ENCODE measurements around the gene TRIM10. TPM values are rescaled to one million over a fixed set of nuclear protein-coding genes. Genes with fewer than 3 reads are reported as not detected.

Gene TRIM10
- total and polyA plus RNA-seq, 10 of the 15 experiments (the other 5 are each of a cell fraction or from before 2014, with no cell fraction given): 0.01 TPM; not detected in 9

GRCh38 chr6:30130887-30131862 lies 29.8 kb downstream of the TRIM10 start (continued):
- TF ChIP-seq HSF1 (IDR thresholded peaks at IDR 0.05; ENCODE audit: low read depth, low read length) (no peak), PBX3 (IDR thresholded peaks at IDR 0.05; ENCODE audit: insufficient replicate concordance, low read depth, low read length) (peak; percentile 45), ELK1 (IDR thresholded peaks at IDR 0.05; ENCODE audit: low read depth, low read length) (peak; percentile 57; the same call in 1 of the 2 replicates), BHLHE40 (IDR thresholded peaks at IDR 0.05; ENCODE audit: borderline replicate concordance in 1 of 2, low read depth in 2 of 2, low read length in 1 of 2) (peak; percentile 10 to 49; a peak in 1 of 4 replicates), ZZZ3 (IDR thresholded peaks at IDR 0.05; ENCODE audit: control insufficient read depth, insufficient read length, low read depth) (no peak), POLR2AphosphoS5 (IDR thresholded peaks at IDR 0.05; ENCODE audit: low read length) (no peak), BCL11A (IDR thresholded peaks at IDR 0.05; ENCODE audit: low read depth, low read length) (no peak), RB1 (IDR thresholded peaks at IDR 0.05; ENCODE audit: borderline replicate concordance) (0 out of 2 replicates have a peak, but pooled peaks have one; percentile 54), IRF4 (IDR thresholded peaks at IDR 0.05; ENCODE audit: low read depth, low read length) (peak; percentile 40; the same call in 1 of the 2 replicates), ZNF592 (IDR thresholded peaks at IDR 0.05) (peak; percentile 64; the same call in 1 of the 2 replicates), SMARCA5 (IDR thresholded peaks at IDR 0.05) (peak; percentile 79; the same call in 1 of the 2 replicates), SKIL (IDR thresholded peaks at IDR 0.05; ENCODE audit: low read depth, poor library complexity, severe bottlenecking) (peak; percentile 51), TAF1 (IDR thresholded peaks at IDR 0.05; ENCODE audit: borderline replicate concordance, low read depth, low read length) (no peak), JUND (IDR thresholded peaks at IDR 0.05; ENCODE audit: low read depth, low read length) (0 out of 2 replicates have a peak, but pooled peaks have one; percentile 14), TCF12 (IDR thresholded peaks at IDR 0.05; ENCODE audit: low read depth, low read length) (no peak), E2F4 (IDR thresholded peaks at IDR 0.05; ENCODE audit: low read depth, low read length) (peak; percentile 40; the same call in 1 of the 2 replicates)
